NCI-H748 (cell line): ENCODE measurements around the gene BCR.

ENCODE experiments used
- DNase-seq: peaks from one replicate; lab custom pipeline; 2025; ENCODE audit not compliant: unreplicated experiment; lab: John Stamatoyannopoulos, UW

Gene BCR

DNA sequence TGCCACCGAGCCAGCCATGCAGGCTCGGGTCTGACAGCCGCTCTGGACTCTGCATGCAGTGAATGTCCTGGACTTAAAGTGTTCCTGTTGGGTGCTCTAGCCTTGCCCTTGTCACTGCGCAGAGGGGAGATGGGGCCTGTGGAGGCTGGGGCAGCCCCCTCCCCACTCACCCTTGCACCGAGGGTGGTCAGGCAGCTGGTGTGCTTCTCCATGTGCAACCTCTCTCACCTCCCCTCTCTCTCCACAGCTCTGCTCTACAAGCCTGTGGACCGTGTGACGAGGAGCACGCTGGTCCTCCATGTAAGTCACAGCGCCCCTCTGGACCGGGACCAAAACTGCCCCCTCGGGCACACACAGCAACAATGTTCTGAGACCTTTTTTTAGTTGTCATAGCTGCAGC, 92.5 kb downstream of the BCR start:
- no peak for DNase-seq

DNA sequence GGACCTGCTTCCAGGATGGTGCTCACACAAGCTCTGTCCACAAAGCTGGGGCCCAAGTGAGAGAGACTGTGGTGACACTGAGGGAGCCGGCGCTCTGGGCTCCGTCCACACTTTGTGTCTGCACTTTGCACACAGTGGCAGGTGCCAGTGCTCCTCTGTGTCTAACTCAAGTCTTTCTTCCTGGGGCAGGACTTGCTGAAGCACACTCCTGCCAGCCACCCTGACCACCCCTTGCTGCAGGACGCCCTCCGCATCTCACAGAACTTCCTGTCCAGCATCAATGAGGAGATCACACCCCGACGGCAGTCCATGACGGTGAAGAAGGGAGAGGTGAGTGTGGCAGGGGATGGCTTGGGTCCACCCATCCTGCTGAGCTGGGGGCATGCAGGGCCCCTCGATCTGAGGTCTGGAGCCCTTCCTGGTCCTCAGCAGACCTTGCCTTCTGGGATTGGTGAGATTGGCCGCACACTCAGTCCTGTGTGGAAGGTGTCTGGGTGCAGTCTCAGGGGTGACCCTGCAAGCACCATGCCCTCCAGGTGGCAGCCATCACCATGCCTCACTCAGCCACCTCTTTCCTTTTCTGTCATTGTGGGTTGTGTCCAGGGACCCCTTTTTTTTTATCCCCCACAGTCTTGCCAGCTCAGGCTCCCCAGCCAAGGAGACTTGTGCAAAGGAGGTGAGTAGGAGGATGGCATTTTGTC, 93.3 kb downstream of the BCR start:
- no peak for DNase-seq

DNA sequence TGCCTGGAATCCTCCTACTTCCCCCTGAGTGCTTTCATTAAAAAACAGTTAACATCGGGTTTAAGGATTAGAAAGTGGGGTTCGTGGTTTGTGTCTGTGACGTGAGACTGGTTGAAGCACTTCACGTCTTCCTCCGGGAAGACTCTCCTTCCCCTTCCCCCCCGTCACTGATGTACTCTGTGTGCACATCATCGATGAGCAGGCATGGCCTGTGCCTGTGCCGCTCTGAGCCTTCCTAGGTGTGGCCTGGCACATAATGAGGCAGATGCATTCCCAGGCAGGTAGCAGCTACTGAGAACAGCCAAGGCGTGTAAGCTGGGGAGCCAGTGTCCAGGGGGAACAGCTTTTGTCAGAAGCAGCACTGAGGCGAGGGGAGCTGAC, 93.8 kb downstream of the BCR start:
- DNase-seq = no peak

DNA sequence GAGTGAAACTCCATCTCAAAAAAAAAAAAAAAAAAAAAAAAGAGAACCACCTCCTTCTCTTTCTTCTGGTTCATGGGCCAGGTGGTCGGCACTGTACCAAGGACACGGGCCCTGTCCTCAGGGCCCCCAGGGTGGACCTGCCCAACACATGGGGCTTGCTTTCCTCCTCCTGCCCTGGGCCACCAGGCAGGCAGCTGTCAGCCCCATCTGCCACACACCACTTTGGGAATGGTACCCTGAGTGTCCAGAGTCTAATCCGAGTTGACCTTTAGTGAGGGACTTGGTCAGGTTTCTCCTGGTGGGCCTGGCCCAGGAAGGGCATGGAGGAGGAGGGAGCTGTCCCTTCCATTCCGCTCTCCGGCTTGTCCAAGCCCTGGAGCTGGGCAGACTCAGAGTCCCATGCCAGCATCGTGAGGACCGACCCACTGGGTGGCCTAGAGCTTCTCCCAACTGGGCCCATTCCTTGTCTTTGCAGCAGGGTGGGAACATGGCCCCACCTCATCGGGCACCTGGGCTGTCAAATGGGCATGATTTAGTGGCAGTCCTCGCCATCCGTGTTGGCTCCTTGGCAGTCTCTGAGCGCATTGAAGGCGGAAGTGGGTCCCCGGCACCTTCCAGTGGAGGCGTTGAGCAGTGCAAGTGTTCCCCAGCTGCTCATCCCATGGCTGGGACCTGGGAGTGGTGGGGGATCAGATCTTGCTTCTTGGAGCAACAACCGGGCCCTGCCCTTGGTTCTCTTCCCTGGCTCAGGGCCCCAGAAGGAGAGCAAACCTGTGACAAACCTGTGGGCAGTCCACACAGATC, 94.8 kb downstream of the BCR start:
- DNase-seq = no peak

DNA sequence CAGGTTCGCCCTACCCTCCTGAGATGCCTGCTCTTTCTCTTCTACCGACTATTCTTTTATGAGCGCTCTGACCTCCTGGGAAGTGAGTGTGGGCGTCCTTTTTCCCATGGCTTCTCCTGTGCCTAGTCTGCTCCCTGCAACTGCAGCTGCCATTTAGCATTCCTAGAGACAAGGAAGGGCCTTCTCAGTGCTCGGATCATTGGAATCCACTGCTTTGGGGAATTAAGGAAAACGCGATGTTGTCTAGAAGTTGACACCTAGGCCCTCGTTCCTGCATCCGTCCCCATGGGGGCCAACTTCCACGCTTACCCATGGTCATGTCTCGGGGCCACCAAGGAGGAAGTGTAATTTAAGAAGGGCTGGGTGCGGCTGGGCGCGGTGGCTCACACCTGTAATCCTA, 95.4 kb downstream of the BCR start:
- no peak for DNase-seq

DNA sequence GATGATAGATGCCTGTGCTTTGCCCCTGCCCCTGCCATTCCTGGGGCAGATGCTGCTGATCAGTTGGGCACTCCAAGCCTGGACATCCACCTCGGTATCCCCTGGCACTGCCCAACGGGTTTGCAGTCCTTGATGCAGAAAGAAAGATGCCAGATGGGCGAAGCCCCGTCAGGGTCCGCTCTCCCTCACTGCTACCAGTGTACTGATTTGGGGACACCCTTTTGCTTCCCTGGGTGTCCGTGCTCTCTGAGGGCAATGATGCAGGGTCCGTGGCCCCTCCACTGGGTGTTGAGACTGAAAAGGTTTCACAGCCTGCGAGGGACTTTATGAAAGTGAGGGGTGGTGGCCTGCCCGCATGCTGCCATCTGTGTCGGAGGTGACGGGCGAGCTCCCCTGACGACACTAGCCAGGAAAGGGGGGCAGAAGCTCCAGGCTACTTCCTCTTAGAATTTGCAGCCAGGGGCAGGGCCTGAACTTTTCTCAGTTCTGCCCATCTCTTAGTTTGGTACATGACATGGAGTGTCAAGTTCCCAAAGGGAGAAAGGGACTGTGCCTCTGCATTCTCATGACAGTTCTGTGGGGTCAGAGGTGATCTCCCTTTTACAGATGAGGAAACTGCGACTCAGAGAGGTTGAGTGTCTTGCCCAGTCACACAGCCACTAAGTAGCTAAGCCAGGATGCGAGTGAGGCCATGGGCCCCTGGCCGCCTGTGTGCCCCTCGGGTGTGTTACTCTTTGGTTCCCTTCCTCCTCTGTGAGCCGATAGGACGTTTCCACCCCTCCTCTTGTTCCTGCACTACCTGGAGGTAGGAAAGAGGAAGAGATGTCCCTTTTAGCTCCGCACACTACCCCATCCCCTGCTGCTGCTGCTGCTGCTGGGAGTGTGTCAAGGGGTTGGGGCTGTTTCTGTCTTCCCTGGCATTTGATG, 96.6 kb downstream of the BCR start:
- DNase-seq = no peak

DNA sequence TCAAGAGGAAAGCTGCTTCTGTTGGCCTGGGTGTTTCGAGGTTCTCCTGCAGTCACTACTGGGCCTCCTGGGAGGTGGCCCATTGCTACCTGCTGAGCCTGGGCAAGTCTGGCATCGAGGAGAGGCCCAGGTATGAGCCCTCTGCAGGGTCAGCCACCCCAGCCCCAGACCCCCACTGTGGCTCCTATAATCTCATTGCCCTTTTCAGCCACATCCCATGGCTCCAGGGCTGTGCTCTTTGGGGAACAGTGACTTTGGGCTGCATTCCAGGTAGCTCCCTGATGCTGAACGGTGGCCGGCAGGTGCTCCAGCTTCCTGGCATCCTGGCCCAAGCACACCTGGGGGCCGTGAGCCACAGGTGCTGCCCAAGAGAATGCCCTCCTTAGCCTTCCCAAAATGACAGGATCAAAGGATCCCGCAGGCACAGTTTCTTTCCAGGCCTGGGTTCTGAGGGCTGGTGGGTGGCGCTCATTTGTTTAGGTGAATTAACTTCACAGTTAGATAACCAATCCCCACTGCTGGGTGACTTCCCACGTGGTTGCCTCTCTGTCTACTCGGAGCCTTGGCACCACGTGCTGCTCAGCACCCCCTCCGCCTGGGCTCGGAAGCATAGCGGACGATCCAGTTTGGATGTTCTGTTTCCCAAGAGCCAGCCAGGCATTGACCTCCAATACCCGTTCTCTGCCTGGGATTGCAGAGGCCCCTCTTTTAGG, 97.4 kb downstream of the BCR start:
- no peak for DNase-seq

DNA sequence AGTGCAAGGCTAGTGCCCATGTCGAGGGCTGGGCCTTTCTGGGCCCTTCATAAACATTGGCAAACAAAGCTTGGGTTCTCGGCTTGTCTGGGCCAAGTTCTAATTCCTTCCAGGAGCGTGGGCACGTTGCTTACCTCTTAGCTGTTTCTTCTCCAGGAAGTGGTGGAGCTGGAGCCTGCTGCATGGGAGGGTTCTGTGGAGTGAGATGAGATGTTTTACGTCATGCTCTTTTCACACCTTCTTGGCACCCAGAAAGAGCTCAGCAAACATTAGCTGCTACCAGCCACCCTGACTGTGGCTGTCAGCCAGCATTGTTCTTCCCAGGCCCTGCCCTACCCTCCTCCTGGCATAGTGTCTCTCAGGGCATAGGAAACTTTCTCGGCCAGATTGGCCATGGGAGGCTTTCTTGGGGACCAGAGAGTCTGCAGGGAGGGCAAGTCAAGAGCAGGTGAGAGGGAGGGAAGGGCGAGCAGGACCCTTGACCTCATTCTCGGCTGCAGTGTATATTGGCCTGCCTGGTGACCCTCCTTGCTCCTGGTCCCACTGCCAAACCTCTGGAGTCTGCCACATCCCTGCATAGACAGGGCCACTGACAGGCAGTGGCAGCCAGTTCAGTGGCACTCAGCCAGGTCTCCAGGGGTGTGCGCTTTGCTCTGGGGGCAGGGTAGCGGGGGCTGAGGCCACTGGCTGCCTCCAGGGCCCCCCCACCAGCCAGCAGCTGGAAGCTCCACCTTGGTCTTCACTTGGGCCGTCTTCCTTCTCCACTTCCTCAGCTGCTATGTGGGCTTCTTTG, 98.8 kb downstream of the BCR start:
- no peak for DNase-seq

DNA sequence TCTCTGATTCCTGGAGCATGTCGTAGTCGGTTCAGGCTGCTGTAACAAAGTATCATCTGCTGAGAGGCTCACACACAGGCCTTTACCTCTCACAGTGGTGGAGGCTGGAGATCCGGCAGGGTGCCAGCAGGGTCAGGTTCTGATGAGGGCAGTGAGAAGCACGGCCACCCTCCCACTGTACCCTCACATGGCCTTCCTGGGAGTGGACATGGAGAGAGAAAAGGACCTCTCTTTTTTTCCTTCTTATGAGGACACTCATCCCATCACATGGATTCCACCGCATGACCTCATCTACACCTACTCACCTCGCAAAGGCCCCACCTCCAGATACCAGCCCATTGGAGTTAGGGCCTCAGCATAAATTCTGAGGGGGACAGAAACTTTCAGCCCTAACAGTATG, 99.5 kb downstream of the BCR start:
- DNase-seq = no peak

DNA sequence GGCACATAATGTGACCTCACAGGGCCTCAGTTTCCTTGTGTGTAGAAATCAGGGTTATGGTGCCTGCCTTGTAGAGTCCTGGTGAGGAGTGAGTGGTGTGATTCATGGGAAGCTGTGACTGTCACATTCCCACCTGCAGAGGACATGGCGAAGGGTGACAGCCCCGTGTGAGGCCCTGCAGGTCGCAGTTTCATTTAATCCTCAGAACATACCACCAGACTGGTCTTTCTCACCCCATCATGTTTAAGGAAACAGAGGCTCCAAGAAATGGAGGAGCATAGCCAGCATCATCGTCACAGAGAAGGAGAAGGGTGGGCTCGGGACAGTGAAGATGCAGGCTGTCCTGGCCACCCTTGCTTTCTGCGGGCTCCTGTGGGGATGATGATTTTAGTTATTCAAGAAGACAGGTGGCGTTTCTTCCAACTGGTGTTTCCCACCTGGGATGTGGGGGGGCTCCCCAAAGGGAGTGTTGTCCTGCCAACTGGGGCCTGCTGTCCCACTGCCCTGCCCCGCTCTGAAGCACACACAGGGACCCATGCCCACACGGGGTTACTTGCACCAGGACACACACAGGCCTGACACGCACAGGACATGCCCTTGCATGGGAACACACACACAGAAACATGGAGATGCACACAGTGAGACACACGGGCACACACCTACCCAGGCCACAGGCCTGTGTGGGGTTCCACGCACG, 100.2 kb downstream of the BCR start:
- DNase-seq = no peak

DNA sequence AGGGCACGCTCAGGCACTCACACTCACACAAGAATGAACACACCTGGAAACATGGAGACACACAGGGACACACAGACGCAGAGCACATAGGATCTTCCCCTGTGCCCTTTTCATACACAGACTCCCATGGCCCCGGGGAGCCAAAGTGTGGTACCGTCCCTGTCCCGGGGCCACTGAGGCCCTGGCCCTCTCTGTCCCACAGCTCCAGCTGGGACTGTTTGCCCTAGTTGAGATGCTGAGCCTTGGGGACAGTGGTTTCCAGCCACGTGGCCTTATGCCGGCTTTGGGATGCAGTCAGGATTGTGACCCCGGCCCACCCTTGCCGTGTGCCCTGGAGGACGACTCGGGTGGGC, 100.7 kb downstream of the BCR start:
- DNase-seq = no peak

DNA sequence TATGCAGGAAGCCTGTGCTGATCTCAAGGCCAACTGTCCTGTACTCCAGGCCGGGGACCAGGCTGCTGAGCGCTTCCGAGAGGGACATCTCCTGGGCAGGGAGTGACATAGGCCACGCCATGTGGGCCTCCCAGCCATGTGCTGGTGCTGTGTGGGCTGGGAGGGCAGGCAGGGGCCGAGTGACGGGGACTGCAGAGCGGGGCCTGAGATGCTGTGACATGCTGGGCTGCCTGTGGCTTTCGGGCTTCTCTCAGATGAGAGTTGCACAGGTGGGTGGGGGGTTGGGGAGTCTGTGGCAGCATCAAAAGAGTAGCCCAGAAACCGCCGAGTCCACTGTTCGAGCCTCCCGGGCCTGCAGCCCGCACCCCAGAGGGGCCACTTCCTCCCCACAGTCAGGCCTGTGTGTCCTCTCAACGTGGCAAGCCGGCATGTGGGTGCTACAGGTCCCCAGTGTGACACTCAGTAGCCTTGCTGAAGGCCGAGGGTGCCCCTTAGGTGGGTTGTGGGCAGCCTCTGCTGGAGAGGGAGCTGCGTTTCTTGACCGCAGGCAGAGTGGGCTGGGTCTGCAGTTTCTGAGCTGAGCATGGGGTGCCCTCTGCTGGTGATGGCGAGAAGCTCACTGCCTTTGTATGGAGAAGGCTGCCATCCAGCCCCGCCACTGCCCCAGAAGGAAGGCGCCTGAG, 101.2 kb downstream of the BCR start:
- peak; percentile 72 for DNase-seq

DNA sequence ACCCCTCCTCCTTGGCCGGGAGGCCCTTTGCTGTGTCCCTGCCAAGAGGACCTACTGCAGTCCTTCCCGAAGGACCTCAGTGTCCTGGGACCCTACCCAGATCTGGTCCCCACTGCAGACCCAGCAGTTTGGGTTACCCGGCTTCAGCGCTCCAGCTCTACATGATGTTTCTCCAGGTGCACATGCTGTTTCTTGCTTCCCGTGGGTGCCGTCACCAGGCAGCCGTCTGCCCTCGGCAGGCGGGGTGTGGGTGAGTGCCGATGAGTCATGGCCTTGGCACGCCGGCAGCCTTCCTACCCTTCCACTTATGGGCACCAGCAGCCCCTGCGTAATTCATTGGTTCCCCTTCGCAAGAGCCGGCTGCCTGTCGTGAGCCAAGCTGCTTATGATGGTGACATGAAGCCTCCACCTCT, 101.8 kb downstream of the BCR start:
- DNase-seq = no peak

DNA sequence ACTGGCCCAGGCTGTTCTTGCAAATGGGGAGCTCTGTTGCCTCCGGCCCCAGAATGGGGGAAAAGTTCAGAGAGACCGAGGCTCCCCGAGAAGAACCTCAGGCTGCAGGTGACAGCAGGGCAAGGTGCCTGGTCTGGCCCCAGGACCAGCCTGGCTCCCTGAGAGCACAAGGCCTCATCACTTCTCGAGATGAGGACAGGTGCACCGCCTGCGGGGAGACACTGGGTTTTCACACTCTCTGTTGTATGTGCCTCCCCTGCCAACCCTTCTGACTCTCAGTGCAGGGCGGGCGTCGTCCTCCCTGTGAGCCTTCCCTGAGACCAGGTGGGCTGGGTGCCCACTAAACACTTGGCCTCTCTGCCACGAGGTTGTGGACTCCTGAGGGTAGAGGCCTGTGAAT, 102.2 kb downstream of the BCR start:
- DNase-seq = no peak

DNA sequence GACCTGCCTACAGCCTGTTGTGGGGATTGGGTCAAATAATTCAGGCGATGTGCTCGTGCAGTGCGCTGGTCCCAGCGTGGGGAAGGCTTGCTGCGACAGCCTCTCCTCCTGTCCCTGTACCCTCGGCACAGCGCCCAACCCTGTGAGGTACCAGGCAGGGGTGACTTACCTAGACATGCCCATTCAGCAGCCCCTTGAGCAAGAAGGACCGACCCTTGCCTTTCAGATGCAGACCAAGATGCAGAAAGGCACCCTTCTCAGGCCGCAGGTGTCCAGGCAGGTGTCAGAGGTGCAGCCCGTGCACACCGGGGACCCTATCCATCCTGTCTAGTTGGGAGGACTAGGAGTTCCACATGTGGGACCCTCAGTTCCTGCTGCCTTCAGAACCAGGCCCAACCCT, 102.7 kb downstream of the BCR start:
- DNase-seq = no peak

DNA sequence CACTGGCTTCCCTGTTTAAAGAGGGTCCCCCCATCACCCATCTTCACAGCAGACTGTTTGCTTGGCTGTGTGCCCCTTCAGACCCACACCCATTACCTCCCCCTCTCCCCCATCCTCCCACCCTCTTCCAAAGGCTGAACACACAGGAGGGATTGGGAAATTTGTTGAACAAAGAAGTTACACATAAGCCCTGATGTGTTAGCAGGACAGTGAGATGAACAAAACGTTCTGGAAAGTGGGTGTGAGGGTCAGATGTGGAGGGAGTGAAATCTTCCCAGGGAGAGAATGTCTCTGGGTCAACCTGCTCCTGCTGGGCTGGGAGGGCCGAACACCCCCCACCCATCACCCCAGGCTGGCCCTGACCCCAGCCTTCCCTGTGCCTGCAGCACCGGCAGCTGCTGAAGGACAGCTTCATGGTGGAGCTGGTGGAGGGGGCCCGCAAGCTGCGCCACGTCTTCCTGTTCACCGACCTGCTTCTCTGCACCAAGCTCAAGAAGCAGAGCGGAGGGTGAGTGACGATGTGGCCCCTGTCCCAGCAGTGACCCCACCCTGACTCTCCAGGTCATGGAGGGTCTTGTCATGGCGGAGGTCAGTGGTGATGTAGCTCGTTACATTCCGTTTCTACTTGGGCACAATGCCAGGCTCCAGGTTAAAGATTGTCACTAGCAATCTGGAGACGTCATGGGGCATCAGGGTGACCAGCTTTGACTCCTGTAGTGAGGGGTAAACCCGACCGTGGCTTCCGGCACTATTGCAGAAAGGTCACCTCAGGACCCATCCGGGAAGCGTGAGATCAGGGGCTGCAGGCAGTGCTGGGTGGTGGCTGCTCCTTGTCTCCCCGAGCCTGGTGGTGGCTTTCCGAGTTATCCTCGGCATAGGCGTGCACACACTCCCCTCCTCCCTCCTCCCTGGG, 103.5 kb downstream of the BCR start:
- DNase-seq = no peak

DNA sequence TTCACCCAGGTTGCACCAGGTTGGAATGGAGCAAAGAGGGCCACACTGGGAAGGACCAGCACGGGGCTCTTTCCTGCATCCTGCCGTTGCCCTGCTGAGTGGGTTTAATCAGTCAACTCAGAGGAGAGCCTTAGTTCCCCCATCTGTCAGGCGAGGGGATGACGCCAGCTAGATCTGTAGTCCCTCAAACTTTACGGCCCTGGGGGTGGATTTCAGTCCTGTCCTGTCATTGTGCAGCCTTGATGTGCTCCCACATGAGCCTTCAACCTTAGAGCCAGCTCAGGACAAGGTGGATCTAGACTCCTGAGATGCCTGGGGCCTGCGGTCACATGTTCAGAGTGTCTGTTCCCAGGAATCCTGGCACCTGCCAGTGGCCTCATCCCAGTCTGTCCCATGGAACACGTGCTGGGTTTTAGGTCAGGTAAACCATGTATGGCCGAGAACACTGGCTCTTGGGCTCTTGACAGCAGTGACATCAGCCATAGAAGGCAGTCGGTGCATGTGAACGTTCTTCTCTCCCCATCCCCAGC, 104.3 kb downstream of the BCR start:
- no peak for DNase-seq

DNA sequence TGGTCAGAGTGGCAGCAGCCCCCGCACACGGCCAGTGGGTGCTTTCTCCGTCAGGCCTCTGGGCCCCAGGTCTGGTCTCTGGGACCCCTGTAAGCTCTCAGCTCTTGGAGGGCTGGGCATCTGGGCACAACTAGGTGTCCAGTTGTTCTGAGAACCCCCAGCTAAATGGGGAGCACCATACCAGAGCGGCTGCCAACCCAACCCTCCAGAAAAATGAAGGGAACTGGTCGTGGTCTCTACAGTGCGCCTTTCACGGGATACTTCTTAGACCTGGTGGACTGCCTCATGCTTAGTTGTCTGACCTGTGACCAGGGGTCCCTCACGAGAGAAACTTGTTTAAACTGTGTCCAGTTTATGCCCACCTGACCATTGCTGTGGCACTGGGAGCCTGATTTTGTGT, 104.9 kb downstream of the BCR start:
- no peak for DNase-seq
